ENCODE measurements around the gene BIN1. TPM values are rescaled to one million over a fixed set of nuclear protein-coding genes. Genes with fewer than 3 reads are reported as not detected.

Gene BIN1
- total RNA-seq, 5 donors from 2014 or later (not counting 1 experiment from before 2014, with no cell fraction given) = 144 to 172 (median 151) TPM

GRCh38 chr2:127118467-127118866, 11.5 kb upstream of the BIN1 start:
- Mint-ChIP-seq H3K27me3 (peaks cover 3% of the 10 kb centered on the region in 2 donors), H3K4me3 (no peak overlapping the region), H3K27ac (no peak overlapping the region), H3K36me3 (peaks cover 2% of the 10 kb centered on the region), H3K4me1 (no peaks in the 10 kb centered on the region), H3K9me3 (no peaks in the 10 kb centered on the region)
- 86% methylated on average over 5 of the region's 6 CpGs for WGBS (ENCODE audit: insufficient coverage)
- no peak overlapping the region for H3K27ac ChIP-seq (ENCODE audit: low read length)
- H3K4me3 ChIP-seq (ENCODE audit: control insufficient read depth in 1 of 2, extremely low read depth in 1 of 2, low read length in 1 of 2) = no peak overlapping the region
- no peaks in the 10 kb centered on the region for H3K9me3 ChIP-seq
- no peak for DNase-seq
- ChIA-PET POLR2A (no interaction called here), CTCF (no interaction called here)
- no peak for ATAC-seq (replicated peaks in 1 of 4)
- peaks cover 0 to 10% of the 10 kb centered on the region in 2 experiments for H3K27me3 ChIP-seq (replicated peaks in 1 of 2; ENCODE audit: control insufficient read depth in 2 of 2, extremely low read depth in 1 of 2, insufficient read depth in 2 of 2, low read length in 1 of 2)
- no peaks in the 10 kb centered on the region for H3K36me3 ChIP-seq (ENCODE audit: control insufficient read depth in 2 of 2, extremely low read depth in 1 of 2, insufficient read depth in 1 of 2, low read length in 1 of 2)
- no peaks in the 10 kb centered on the region for H3K4me1 ChIP-seq (ENCODE audit: control insufficient read depth in 1 of 2, extremely low read depth in 1 of 2, insufficient read depth in 2 of 2, low read length in 2 of 2)

- Histone ChIP-seq H3K36me3 (ENCODE audit: control insufficient read depth in 2 of 2, extremely low read depth in 1 of 2, insufficient read depth in 1 of 2, low read length in 1 of 2) (no peaks in the 10 kb centered on the region), H3K27ac (ENCODE audit: low read length) (no peak overlapping the region), H3K4me1 (ENCODE audit: control insufficient read depth in 1 of 2, extremely low read depth in 1 of 2, insufficient read depth in 2 of 2, low read length in 2 of 2) (no peaks in the 10 kb centered on the region), H3K27me3 (replicated peaks in 1 of 2; ENCODE audit: control insufficient read depth in 2 of 2, extremely low read depth in 1 of 2, insufficient read depth in 2 of 2, low read length in 1 of 2) (peaks cover 0 to 10% of the 10 kb centered on the region in 2 experiments), H3K4me3 (ENCODE audit: control insufficient read depth in 1 of 2, extremely low read depth in 1 of 2, low read length in 1 of 2) (no peak overlapping the region), H3K9me3 (no peaks in the 10 kb centered on the region)
- Mint-ChIP-seq H3K36me3 (peaks cover 2% of the 10 kb centered on the region), H3K9me3 (no peaks in the 10 kb centered on the region), H3K4me1 (no peaks in the 10 kb centered on the region), H3K27ac (no peak overlapping the region), H3K4me3 (no peak overlapping the region), H3K27me3 (peaks cover 3% of the 10 kb centered on the region in 2 donors)
- DNase-seq (no peak), ATAC-seq (replicated peaks in 1 of 4) (no peak)
- 90% methylated on average over 3 of the region's 5 CpGs for WGBS (ENCODE audit: insufficient coverage)
- ChIA-PET CTCF (no interaction called here), POLR2A (no interaction called here)
Measured at GRCh38 chr2:127118038-127118437, 11.1 kb upstream of the BIN1 start.

GRCh38 chr2:127117603-127118002, 10.6 kb upstream of the BIN1 start:
- H3K4me3 Mint-ChIP-seq = no peak overlapping the region
- no peak overlapping the region for H3K4me3 ChIP-seq (ENCODE audit: control insufficient read depth in 1 of 2, extremely low read depth in 1 of 2, low read length in 1 of 2)
- H3K9me3 Mint-ChIP-seq = no peaks in the 10 kb centered on the region
- ChIA-PET POLR2A (no interaction called here), CTCF (no interaction called here)
- H3K27ac Mint-ChIP-seq = no peak overlapping the region
- H3K27me3 Mint-ChIP-seq = peaks cover 3% of the 10 kb centered on the region in 2 donors
- peaks cover 2% of the 10 kb centered on the region for H3K36me3 Mint-ChIP-seq
- peaks cover 0 to 10% of the 10 kb centered on the region in 2 experiments for H3K27me3 ChIP-seq (replicated peaks in 1 of 2; ENCODE audit: control insufficient read depth in 2 of 2, extremely low read depth in 1 of 2, insufficient read depth in 2 of 2, low read length in 1 of 2)
- no peaks in the 10 kb centered on the region for H3K4me1 ChIP-seq (ENCODE audit: control insufficient read depth in 1 of 2, extremely low read depth in 1 of 2, insufficient read depth in 2 of 2, low read length in 2 of 2)
- ATAC-seq (replicated peaks in 1 of 4) = no peak
- WGBS (ENCODE audit: insufficient coverage) = 80% methylated on average over 2 of the region's 9 CpGs
- H3K36me3 ChIP-seq (ENCODE audit: control insufficient read depth in 2 of 2, extremely low read depth in 1 of 2, insufficient read depth in 1 of 2, low read length in 1 of 2) = no peaks in the 10 kb centered on the region
- no peak overlapping the region for H3K27ac ChIP-seq (ENCODE audit: low read length)
- H3K9me3 ChIP-seq = no peaks in the 10 kb centered on the region
- H3K4me1 Mint-ChIP-seq = no peaks in the 10 kb centered on the region
- no peak for DNase-seq

GRCh38 chr2:127115471-127116199, 8.7 kb upstream of the BIN1 start:
- no peaks in the 10 kb centered on the region for H3K36me3 ChIP-seq (ENCODE audit: control insufficient read depth in 2 of 2, extremely low read depth in 1 of 2, insufficient read depth in 1 of 2, low read length in 1 of 2)
- no peak overlapping the region for H3K4me3 ChIP-seq (ENCODE audit: control insufficient read depth in 1 of 2, extremely low read depth in 1 of 2, low read length in 1 of 2)
- H3K4me1 Mint-ChIP-seq = no peaks in the 10 kb centered on the region
- no peaks in the 10 kb centered on the region for H3K9me3 ChIP-seq
- no peaks in the 10 kb centered on the region for H3K4me1 ChIP-seq (ENCODE audit: control insufficient read depth in 1 of 2, extremely low read depth in 1 of 2, insufficient read depth in 2 of 2, low read length in 2 of 2)
- no peak overlapping the region for H3K4me3 Mint-ChIP-seq
- peaks cover 0 to 6% of the 10 kb centered on the region in 2 experiments for H3K27me3 ChIP-seq (replicated peaks in 1 of 2; ENCODE audit: control insufficient read depth in 2 of 2, extremely low read depth in 1 of 2, insufficient read depth in 2 of 2, low read length in 1 of 2)
- CTCF ChIA-PET = no interaction called here
- DNase-seq = no peak
- 91% methylated on average over 9 of the region's 11 CpGs for WGBS (ENCODE audit: insufficient coverage)
- no peak overlapping the region for H3K27ac Mint-ChIP-seq
- H3K9me3 Mint-ChIP-seq = no peaks in the 10 kb centered on the region
- peaks cover 2% of the 10 kb centered on the region for H3K36me3 Mint-ChIP-seq
- no peak overlapping the region for H3K27ac ChIP-seq (ENCODE audit: low read length)
- ATAC-seq (replicated peaks in 1 of 4) = no peak
- peaks cover 3 to 8% of the 10 kb centered on the region in 2 donors for H3K27me3 Mint-ChIP-seq
- POLR2A ChIA-PET = no interaction called here

GRCh38 chr2:127110985-127111384, 4.0 kb upstream of the BIN1 start:
- Histone ChIP-seq H3K36me3 (ENCODE audit: control insufficient read depth in 2 of 2, extremely low read depth in 1 of 2, insufficient read depth in 1 of 2, low read length in 1 of 2) (no peaks in the 10 kb centered on the region), H3K27me3 (replicated peaks in 1 of 2; ENCODE audit: control insufficient read depth in 2 of 2, extremely low read depth in 1 of 2, insufficient read depth in 2 of 2, low read length in 1 of 2) (peaks cover 0 to 20% of the 10 kb centered on the region in 2 experiments), H3K9me3 (no peaks in the 10 kb centered on the region), H3K4me3 (ENCODE audit: control insufficient read depth in 1 of 2, extremely low read depth in 1 of 2, low read length in 1 of 2) (no peak overlapping the region), H3K27ac (ENCODE audit: low read length) (no peak overlapping the region), H3K4me1 (ENCODE audit: control insufficient read depth in 1 of 2, extremely low read depth in 1 of 2, insufficient read depth in 2 of 2, low read length in 2 of 2) (peaks cover 3 to 16% of the 10 kb centered on the region in 2 experiments)
- WGBS (ENCODE audit: insufficient coverage) = no CpG with 5 or more reads among the region's 6 CpGs
- Mint-ChIP-seq H3K27ac (no peak overlapping the region), H3K9me3 (no peaks in the 10 kb centered on the region), H3K27me3 (peaks cover 0 to 11% of the 10 kb centered on the region in 2 donors), H3K4me1 (peaks cover 4 to 8% (median 5%) of the 10 kb centered on the region in 3 donors), H3K36me3 (no peaks in the 10 kb centered on the region), H3K4me3 (no peak overlapping the region)
- ATAC-seq (replicated peaks in 1 of 4) = no peak
- CTCF ChIA-PET = no interaction called here
- DNase-seq = no peak
- POLR2A ChIA-PET = no interaction called here

GRCh38 chr2:127108090-127108523, 1.2 kb upstream of the BIN1 start:
- Histone ChIP-seq H3K27ac (ENCODE audit: low read length) (no peak overlapping the region), H3K9me3 (no peaks in the 10 kb centered on the region), H3K4me1 (ENCODE audit: control insufficient read depth in 1 of 2, extremely low read depth in 1 of 2, insufficient read depth in 2 of 2, low read length in 2 of 2) (peaks cover 3 to 23% of the 10 kb centered on the region in 2 experiments), H3K36me3 (ENCODE audit: control insufficient read depth in 2 of 2, extremely low read depth in 1 of 2, insufficient read depth in 1 of 2, low read length in 1 of 2) (no peaks in the 10 kb centered on the region), H3K4me3 (ENCODE audit: control insufficient read depth in 1 of 2, extremely low read depth in 1 of 2, low read length in 1 of 2) (peak overlapping the region in 1 of 2 donors; percentile 71), H3K27me3 (replicated peaks in 1 of 2; ENCODE audit: control insufficient read depth in 2 of 2, extremely low read depth in 1 of 2, insufficient read depth in 2 of 2, low read length in 1 of 2) (peaks cover 0 to 34% of the 10 kb centered on the region in 2 experiments)
- Mint-ChIP-seq H3K27ac (no peak overlapping the region), H3K4me3 (peak overlapping the region; percentile 83 to 93 (median 89)), H3K9me3 (no peaks in the 10 kb centered on the region), H3K27me3 (peaks cover 0 to 16% of the 10 kb centered on the region in 2 donors), H3K4me1 (peaks cover 5 to 13% (median 6%) of the 10 kb centered on the region in 3 donors), H3K36me3 (no peaks in the 10 kb centered on the region)
- no peak for ATAC-seq (replicated peaks in 1 of 4)
- ChIA-PET CTCF (no interaction called here), POLR2A (no interaction called here)
- peak in 1 of 35 experiments; percentile 20 for DNase-seq
- 94% methylated on average over 10 of the region's 11 CpGs for WGBS (ENCODE audit: insufficient coverage)
